ENCODE measurements around the gene FBRSL1.

FBRSL1 gene

GRCh38 chr12:132511516-132512196, 21.7 kb downstream of the FBRSL1 start:
- DNase-seq (ENCODE audit: low read depth): no peak

- DNase-seq (ENCODE audit: low read depth): no peak
These were observed 22.5 kb downstream of the FBRSL1 start for GRCh38 chr12:132512197-132513069.

GRCh38 chr12:132513070-132513398, 23.1 kb downstream of the FBRSL1 start:
- DNase-seq (ENCODE audit: low read depth): peak; percentile 48

GRCh38 chr12:132513458-132514135, 23.6 kb downstream of the FBRSL1 start:
- DNase-seq (ENCODE audit: low read depth): no peak

- DNase-seq (ENCODE audit: low read depth): no peak
These were observed 24.4 kb downstream of the FBRSL1 start for GRCh38 chr12:132514216-132514820.

- no peak for DNase-seq (ENCODE audit: low read depth)
These were observed 24.9 kb downstream of the FBRSL1 start for GRCh38 chr12:132514838-132515237.

GRCh38 chr12:132516095-132517012, 26.4 kb downstream of the FBRSL1 start:
- no peak for DNase-seq (ENCODE audit: low read depth)

GRCh38 chr12:132517013-132517739, 27.2 kb downstream of the FBRSL1 start:
- no peak for DNase-seq (ENCODE audit: low read depth)

GRCh38 chr12:132517740-132518100, 27.8 kb downstream of the FBRSL1 start:
- no peak for DNase-seq (ENCODE audit: low read depth)

GRCh38 chr12:132518354-132518992, 28.5 kb downstream of the FBRSL1 start:
- no peak for DNase-seq (ENCODE audit: low read depth)

GRCh38 chr12:132520421-132521199, 30.7 kb downstream of the FBRSL1 start:
- DNase-seq (ENCODE audit: low read depth): no peak

GRCh38 chr12:132521200-132521580, 31.2 kb downstream of the FBRSL1 start:
- no peak for DNase-seq (ENCODE audit: low read depth)

GRCh38 chr12:132521712-132522292, 31.9 kb downstream of the FBRSL1 start:
- DNase-seq (ENCODE audit: low read depth): no peak

GRCh38 chr12:132522592-132523380, 32.8 kb downstream of the FBRSL1 start:
- DNase-seq (ENCODE audit: low read depth): no peak

- peak; percentile 13 for DNase-seq (ENCODE audit: low read depth)
These were observed 33.8 kb downstream of the FBRSL1 start for GRCh38 chr12:132523576-132524331.

GRCh38 chr12:132524405-132524804, 34.5 kb downstream of the FBRSL1 start:
- DNase-seq (ENCODE audit: low read depth): no peak

- no peak for DNase-seq (ENCODE audit: low read depth)
These were observed 35.3 kb downstream of the FBRSL1 start for GRCh38 chr12:132525011-132525832.
